ENCODE results near the gene NAA38.
A peak's percentile ranks its signal among the peaks of the same experiment; 100 is the strongest.

Gene NAA38

GRCh38 chr17:7841915-7842379, 15.4 kb downstream of the NAA38 start:
- H3K4me1 Mint-ChIP-seq (ENCODE audit: low read depth) = peaks cover 49% of the 10 kb centered on the region
- no peaks in the 10 kb centered on the region for H3K27me3 Mint-ChIP-seq
- H3K27ac Mint-ChIP-seq = peak overlapping the region; percentile 99
- peak overlapping the region; percentile 95 for H3K4me3 Mint-ChIP-seq
- H3K36me3 Mint-ChIP-seq = peaks cover 7% of the 10 kb centered on the region
- no peaks in the 10 kb centered on the region for H3K9me3 Mint-ChIP-seq (ENCODE audit: low read depth)

- H3K9me3 Mint-ChIP-seq (ENCODE audit: low read depth) = no peaks in the 10 kb centered on the region
- H3K27me3 Mint-ChIP-seq = no peaks in the 10 kb centered on the region
- H3K4me1 Mint-ChIP-seq (ENCODE audit: low read depth) = peaks cover 51% of the 10 kb centered on the region
- H3K4me3 Mint-ChIP-seq = peak overlapping the region; percentile 95
- H3K27ac Mint-ChIP-seq = peak overlapping the region; percentile 99
- peaks cover 7% of the 10 kb centered on the region for H3K36me3 Mint-ChIP-seq
Observed at GRCh38 chr17:7841396-7841914, 15.9 kb downstream of the NAA38 start.

- Mint-ChIP-seq H3K27ac (peak overlapping the region; percentile 99), H3K9me3 (ENCODE audit: low read depth) (no peaks in the 10 kb centered on the region), H3K4me1 (ENCODE audit: low read depth) (peaks cover 50% of the 10 kb centered on the region), H3K27me3 (no peaks in the 10 kb centered on the region), H3K36me3 (peaks cover 7% of the 10 kb centered on the region), H3K4me3 (peak overlapping the region; percentile 95)
Observed at GRCh38 chr17:7840875-7841274, 16.5 kb downstream of the NAA38 start.

GRCh38 chr17:7840441-7840840, 16.9 kb downstream of the NAA38 start:
- H3K4me3 Mint-ChIP-seq = peak overlapping the region; percentile 95
- H3K9me3 Mint-ChIP-seq (ENCODE audit: low read depth) = no peaks in the 10 kb centered on the region
- H3K27ac Mint-ChIP-seq = peak overlapping the region; percentile 99
- H3K4me1 Mint-ChIP-seq (ENCODE audit: low read depth) = peaks cover 48% of the 10 kb centered on the region
- peaks cover 6% of the 10 kb centered on the region for H3K36me3 Mint-ChIP-seq
- no peaks in the 10 kb centered on the region for H3K27me3 Mint-ChIP-seq

- Mint-ChIP-seq H3K9me3 (ENCODE audit: low read depth) (no peaks in the 10 kb centered on the region), H3K36me3 (peaks cover 6% of the 10 kb centered on the region), H3K4me3 (peak overlapping the region; percentile 95), H3K4me1 (ENCODE audit: low read depth) (peaks cover 48% of the 10 kb centered on the region), H3K27me3 (no peaks in the 10 kb centered on the region), H3K27ac (peak overlapping the region; percentile 99)
Observed at GRCh38 chr17:7839876-7840261, 17.5 kb downstream of the NAA38 start.

GRCh38 chr17:7839190-7839875, 18.0 kb downstream of the NAA38 start:
- no peaks in the 10 kb centered on the region for H3K9me3 Mint-ChIP-seq (ENCODE audit: low read depth)
- H3K27me3 Mint-ChIP-seq = no peaks in the 10 kb centered on the region

GRCh38 chr17:7838090-7839075, 19.0 kb downstream of the NAA38 start:
- Mint-ChIP-seq H3K4me1 (ENCODE audit: low read depth) (peaks cover 52% of the 10 kb centered on the region), H3K9me3 (ENCODE audit: low read depth) (no peaks in the 10 kb centered on the region), H3K4me3 (peak overlapping the region; percentile 89), H3K27me3 (no peaks in the 10 kb centered on the region), H3K27ac (peak overlapping the region; percentile 99), H3K36me3 (peaks cover 6% of the 10 kb centered on the region)

More at GRCh38 chr17:7839190-7839875, 18.0 kb downstream of the NAA38 start:
- Mint-ChIP-seq H3K4me1 (ENCODE audit: low read depth) (peaks cover 48% of the 10 kb centered on the region), H3K27ac (peak overlapping the region; percentile 99), H3K36me3 (peaks cover 6% of the 10 kb centered on the region), H3K4me3 (peak overlapping the region; percentile 84)

- Mint-ChIP-seq H3K27me3 (no peaks in the 10 kb centered on the region), H3K4me1 (ENCODE audit: low read depth) (peaks cover 55% of the 10 kb centered on the region), H3K27ac (peak overlapping the region; percentile 92), H3K4me3 (peak overlapping the region; percentile 89), H3K36me3 (peaks cover 6% of the 10 kb centered on the region), H3K9me3 (ENCODE audit: low read depth) (no peaks in the 10 kb centered on the region)
Observed at GRCh38 chr17:7837408-7838088, 19.8 kb downstream of the NAA38 start.

GRCh38 chr17:7836596-7837407, 20.6 kb downstream of the NAA38 start:
- no peaks in the 10 kb centered on the region for H3K9me3 Mint-ChIP-seq (ENCODE audit: low read depth)
- peaks cover 6% of the 10 kb centered on the region for H3K36me3 Mint-ChIP-seq
- H3K4me1 Mint-ChIP-seq (ENCODE audit: low read depth) = peaks cover 55% of the 10 kb centered on the region
- peak overlapping the region; percentile 89 for H3K4me3 Mint-ChIP-seq
- H3K27me3 Mint-ChIP-seq = no peaks in the 10 kb centered on the region
- H3K27ac Mint-ChIP-seq = peak overlapping the region; percentile 92

- Mint-ChIP-seq H3K27me3 (no peaks in the 10 kb centered on the region), H3K4me1 (ENCODE audit: low read depth) (peaks cover 49% of the 10 kb centered on the region), H3K9me3 (ENCODE audit: low read depth) (no peaks in the 10 kb centered on the region), H3K4me3 (peak overlapping the region; percentile 89), H3K36me3 (peaks cover 6% of the 10 kb centered on the region), H3K27ac (peak overlapping the region; percentile 92)
Observed at GRCh38 chr17:7835814-7836595, 21.4 kb downstream of the NAA38 start.

- H3K27me3 Mint-ChIP-seq = no peaks in the 10 kb centered on the region
- H3K4me1 Mint-ChIP-seq (ENCODE audit: low read depth) = peaks cover 41% of the 10 kb centered on the region
- H3K36me3 Mint-ChIP-seq = peaks cover 2% of the 10 kb centered on the region
- H3K4me3 Mint-ChIP-seq = peak overlapping the region; percentile 91
- H3K9me3 Mint-ChIP-seq (ENCODE audit: low read depth) = no peaks in the 10 kb centered on the region
- H3K27ac Mint-ChIP-seq = peak overlapping the region; percentile 86
Observed at GRCh38 chr17:7834957-7835813, 22.2 kb downstream of the NAA38 start.

- Mint-ChIP-seq H3K9me3 (ENCODE audit: low read depth) (no peaks in the 10 kb centered on the region), H3K4me1 (ENCODE audit: low read depth) (peaks cover 35% of the 10 kb centered on the region), H3K4me3 (peak overlapping the region; percentile 91), H3K27me3 (no peaks in the 10 kb centered on the region), H3K36me3 (no peaks in the 10 kb centered on the region), H3K27ac (peak overlapping the region; percentile 86)
Observed at GRCh38 chr17:7834542-7834956, 22.8 kb downstream of the NAA38 start.

Data from activated naive CD8-positive, alpha-beta T cell (primary cell).